OCI-LY7 (cell line): ENCODE results near the gene DEGS2. TPM values are rescaled to one million over a fixed set of nuclear protein-coding genes. Genes with fewer than 3 reads are reported as not detected.

Source experiments
- BruUV-seq: library from RNA; stranded (reverse); fragments of 400-500 nt; replicated peaks from 2 replicates; lab custom pipeline; 2021; lab: Mats Ljungman, UMichigan
- CTCF ChIA-PET: fragments of 300-600 bp; sonication (Branson Sonifier 250); formaldehyde crosslinking; loops from one replicate; lab custom pipeline; 2022; ENCODE audit warnings: antibody characterized with exemption; ENCODE audit not compliant: unreplicated experiment; lab: Charles Lee
- POLR2A ChIA-PET: fragments of 300-600 bp; sonication (Branson Sonifier 250); formaldehyde crosslinking; loops from one replicate; lab custom pipeline; 2022; ENCODE audit warnings: antibody characterized with exemption; lab: Charles Lee
- DNase-seq: peaks from one replicate; pipeline ENCODE4 v3.0.0-alpha.2; 2015; ENCODE audit warnings: low spot score
- H2AFZ ChIP-seq: fragments of 200-600 bp; sonication (generic), shearing (Covaris generic); 2 replicates; pipeline ENCODE4 v1.6.1; 2014; ENCODE audit warnings: mild to moderate bottlenecking, antibody characterized with exemption, low read length, moderate library complexity
- H3K27ac ChIP-seq: fragments of 200-600 bp; sonication (generic); 2 replicates; pipeline ENCODE4 v1.5.1; 2014; ENCODE audit warnings: mixed run types, low read depth, mild to moderate bottlenecking, moderate library complexity, low read length, inconsistent platforms; ENCODE audit not compliant: poor library complexity, severe bottlenecking
- H3K36me3 ChIP-seq: fragments of 200-600 bp; sonication (generic); 2 replicates; pipeline ENCODE4 v1.6.1; 2014; ENCODE audit warnings: mild to moderate bottlenecking, antibody characterized with exemption, low read length, moderate library complexity, mixed read lengths; ENCODE audit not compliant: insufficient read depth
- H3K4me1 ChIP-seq: fragments of 200-600 bp; sonication (generic); 2 replicates; pipeline ENCODE4 v1.5.1; 2014; ENCODE audit warnings: mild to moderate bottlenecking, low read length; ENCODE audit not compliant: insufficient read depth, poor library complexity, severe bottlenecking
- H3K4me2 ChIP-seq: fragments of 200-600 bp; sonication (generic); 2 replicates; pipeline ENCODE4 v1.6.1; 2014; ENCODE audit warnings: mild to moderate bottlenecking, low read length
- H3K4me3 ChIP-seq: fragments of 200-600 bp; sonication (generic); 2 replicates; pipeline ENCODE4 v1.5.1; 2014; ENCODE audit warnings: mild to moderate bottlenecking, low read depth, low read length; ENCODE audit not compliant: poor library complexity, severe bottlenecking
- H3K79me2 ChIP-seq: fragments of 200-600 bp; sonication (generic); 2 replicates; pipeline ENCODE4 v1.6.1; 2016; ENCODE audit warnings: low read depth, mild to moderate bottlenecking, low read length, moderate library complexity, mixed read lengths; ENCODE audit not compliant: insufficient read depth
- H3K9me2 ChIP-seq: fragments of 200-600 bp; sonication (generic); 2 replicates; pipeline ENCODE4 v1.6.1; 2016; ENCODE audit warnings: mild to moderate bottlenecking, low read length, mixed read lengths; ENCODE audit not compliant: insufficient read depth
- H3K9me3 ChIP-seq: fragments of 200-600 bp; sonication (generic); 2 replicates; pipeline ENCODE4 v1.6.1; 2014; ENCODE audit warnings: mild to moderate bottlenecking, mixed run types, low read length, mixed read lengths
- H4K20me1 ChIP-seq: fragments of 200-600 bp; sonication (generic); 2 replicates; pipeline ENCODE4 v1.6.1; 2014; ENCODE audit warnings: mild to moderate bottlenecking, antibody characterized with exemption, low read length, moderate library complexity, mixed read lengths; ENCODE audit not compliant: insufficient read depth
- CTCF ChIP-seq: fragments of 200-600 bp; sonication (generic); conservative IDR thresholded peaks from 2 replicates; pipeline ENCODE4 v1.5.1; 2014; ENCODE audit warnings: mild to moderate bottlenecking, antibody characterized with exemption, low read length, moderate library complexity, mixed read lengths
- EZH2phosphoT487 ChIP-seq: fragments of 200-600 bp; sonication (generic); IDR thresholded peaks from 2 replicates; pipeline ENCODE4 v1.6.1; 2018; ENCODE audit warnings: low read depth, borderline replicate concordance, mild to moderate bottlenecking, mixed run types, antibody characterized with exemption, low read length, moderate library complexity, mixed read lengths
- intact Hi-C: fragments of 100-400 bp; cut with micrococcal nuclease; formaldehyde crosslinking; loops from one replicate; pipeline ENCODE4 v1.10.0; 2022; ENCODE audit not compliant: unreplicated experiment
- total RNA-seq, 2 experiments: library from RNA; depleted of rRNA in 1 of 2; stranded (reverse); fragments of >200 nt in 1 of 2; shearing (Covaris generic) in 1 of 2; gene quantifications; 2 replicates each; pipeline ENCODE4 v1.2.3, GENCODE V29; 2014 to 2022

Gene DEGS2
- total RNA-seq, 2 experiments from 2014 or later: 8.3 to 14.6 TPM

- H4K20me1 ChIP-seq: no peaks in the 10 kb centered on the region
- H3K36me3 ChIP-seq: peaks cover 51% of the 10 kb centered on the region; the same call in 1 of the 2 replicates
- no peak overlapping the region for H3K4me2 ChIP-seq
- H2AFZ ChIP-seq: no peak overlapping the region
- BruUV-seq: no TSS peak
- no peak overlapping the region for H3K4me3 ChIP-seq
- H3K9me3 ChIP-seq: no peaks in the 10 kb centered on the region
- no peak overlapping the region for H3K27ac ChIP-seq
- TF ChIP-seq EZH2phosphoT487 (no peak), CTCF (no peak)
- CTCF ChIA-PET: no interaction called here
- H3K9me2 ChIP-seq: no peaks in the 10 kb centered on the region
- DNase-seq: no peak
- no peaks in the 10 kb centered on the region for H3K79me2 ChIP-seq
- POLR2A ChIA-PET: no interaction called here
- no peaks in the 10 kb centered on the region for H3K4me1 ChIP-seq
- intact Hi-C loops: no loop called here
Measured at GRCh38 chr14:100124551-100125088, 34.8 kb downstream of the DEGS2 start.

- Histone ChIP-seq H3K4me3 (no peak overlapping the region), H2AFZ (no peak overlapping the region), H3K9me3 (no peaks in the 10 kb centered on the region), H3K4me2 (no peak overlapping the region), H3K4me1 (no peaks in the 10 kb centered on the region), H3K9me2 (no peaks in the 10 kb centered on the region), H4K20me1 (no peaks in the 10 kb centered on the region), H3K79me2 (no peaks in the 10 kb centered on the region), H3K27ac (no peak overlapping the region), H3K36me3 (peaks cover 50% of the 10 kb centered on the region; the same call in 1 of the 2 replicates)
- no peak for TF ChIP-seq CTCF
- no peak for DNase-seq
- CTCF ChIA-PET: no interaction called here
- BruUV-seq: no TSS peak
- intact Hi-C loops: no loop called here
- POLR2A ChIA-PET: no interaction called here
Measured at GRCh38 chr14:100123618-100124017, 35.8 kb downstream of the DEGS2 start.

GRCh38 chr14:100122481-100123223, 36.8 kb downstream of the DEGS2 start:
- Histone ChIP-seq H3K27ac (no peak overlapping the region), H3K79me2 (no peaks in the 10 kb centered on the region), H3K4me1 (peaks cover 7% of the 10 kb centered on the region), H4K20me1 (no peaks in the 10 kb centered on the region), H2AFZ (no peak overlapping the region), H3K9me2 (no peaks in the 10 kb centered on the region), H3K4me2 (no peak overlapping the region), H3K9me3 (no peaks in the 10 kb centered on the region), H3K36me3 (peaks cover 57% of the 10 kb centered on the region; the same call in 1 of the 2 replicates), H3K4me3 (no peak overlapping the region)
- no peak for DNase-seq
- intact Hi-C loops: no loop called here
- ChIA-PET CTCF (no interaction called here), POLR2A (no interaction called here)
- BruUV-seq: no TSS peak
- peak; percentile 30; the same call in 1 of the 2 replicates for TF ChIP-seq CTCF
- no peak for TF ChIP-seq EZH2phosphoT487
